HEK293 (cell line): ENCODE data around the gene ZNF841.

Experiments used
- TCF7L2 ChIP-seq: IDR thresholded peaks from 2 replicates; pipeline ENCODE4 v1.6.1; 2011; ENCODE audit warnings: low read depth, mild to moderate bottlenecking, inconsistent platforms, low read length, moderate library complexity, borderline replicate concordance
- ZNF623 ChIP-seq: fragments of 450-650 bp; formaldehyde crosslinking; IDR thresholded peaks from 2 replicates; pipeline ENCODE4 v1.5.1; 2016; ENCODE audit warnings: missing biosample characterization, missing genetic modification characterization
- TF ChIP-seq, protein P1 (sequence below): fragments of 450-650 bp; formaldehyde crosslinking; IDR thresholded peaks from 2 replicates; pipeline ENCODE4 v1.5.1; 2016; ENCODE audit warnings: missing biosample characterization, missing genetic modification characterization, low read depth
- TF ChIP-seq, protein P2 (sequence below): fragments of 450-650 bp; formaldehyde crosslinking; IDR thresholded peaks from 2 replicates; pipeline ENCODE4 v1.5.1; 2016; ENCODE audit warnings: missing biosample characterization, missing genetic modification characterization
- TF ChIP-seq, protein P3 (sequence below): fragments of 450-650 bp; formaldehyde crosslinking; IDR thresholded peaks from 2 replicates; pipeline ENCODE4 v1.5.1; 2017; ENCODE audit warnings: missing biosample characterization, missing genetic modification characterization
- TF ChIP-seq, protein P4 (sequence below): fragments of 450-650 bp; formaldehyde crosslinking; IDR thresholded peaks from 2 replicates; pipeline ENCODE4 v1.5.1; 2016; ENCODE audit warnings: missing biosample characterization, missing genetic modification characterization

DNA sequence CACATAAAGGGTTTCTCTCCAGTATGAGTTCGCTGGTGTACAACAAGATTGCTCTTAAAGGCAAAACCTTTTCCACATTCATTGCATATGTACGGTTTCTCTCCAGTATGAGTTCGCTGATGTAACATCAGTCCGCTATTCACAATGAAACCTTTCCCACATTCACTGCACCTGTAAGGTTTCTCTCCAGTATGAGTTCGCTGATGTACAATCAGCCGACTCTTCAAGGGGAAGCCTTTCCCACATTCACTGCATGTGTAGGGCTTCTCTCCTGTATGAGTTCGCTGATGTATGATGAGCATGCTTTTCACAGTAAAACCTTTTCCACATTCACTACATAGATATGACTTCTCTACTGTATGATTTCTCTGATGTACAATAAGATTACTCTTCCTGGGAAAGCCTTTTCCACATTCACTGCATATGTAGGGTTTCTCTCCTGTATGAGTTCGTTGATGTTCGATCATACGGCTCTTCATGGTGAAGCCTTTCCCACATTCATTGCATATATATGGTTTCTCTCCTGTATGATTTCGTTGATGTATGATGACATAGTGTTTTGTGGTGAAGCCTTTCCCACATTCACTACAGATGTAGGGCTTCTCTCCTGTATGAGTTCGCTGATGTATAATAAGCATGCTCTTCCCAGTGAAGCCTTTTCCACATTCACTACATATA lies 61.4 kb downstream of the ZNF841 start:
- TF ChIP-seq ZNF623 (tag by site-specific recombination): no peak
- TF ChIP-seq, protein P1, sequence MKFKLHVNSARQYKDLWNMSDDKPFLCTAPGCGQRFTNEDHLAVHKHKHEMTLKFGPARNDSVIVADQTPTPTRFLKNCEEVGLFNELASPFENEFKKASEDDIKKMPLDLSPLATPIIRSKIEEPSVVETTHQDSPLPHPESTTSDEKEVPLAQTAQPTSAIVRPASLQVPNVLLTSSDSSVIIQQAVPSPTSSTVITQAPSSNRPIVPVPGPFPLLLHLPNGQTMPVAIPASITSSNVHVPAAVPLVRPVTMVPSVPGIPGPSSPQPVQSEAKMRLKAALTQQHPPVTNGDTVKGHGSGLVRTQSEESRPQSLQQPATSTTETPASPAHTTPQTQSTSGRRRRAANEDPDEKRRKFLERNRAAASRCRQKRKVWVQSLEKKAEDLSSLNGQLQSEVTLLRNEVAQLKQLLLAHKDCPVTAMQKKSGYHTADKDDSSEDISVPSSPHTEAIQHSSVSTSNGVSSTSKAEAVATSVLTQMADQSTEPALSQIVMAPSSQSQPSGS (tag by site-specific recombination): no peak
- TF ChIP-seq TCF7L2: no peak
- TF ChIP-seq, protein P2, sequence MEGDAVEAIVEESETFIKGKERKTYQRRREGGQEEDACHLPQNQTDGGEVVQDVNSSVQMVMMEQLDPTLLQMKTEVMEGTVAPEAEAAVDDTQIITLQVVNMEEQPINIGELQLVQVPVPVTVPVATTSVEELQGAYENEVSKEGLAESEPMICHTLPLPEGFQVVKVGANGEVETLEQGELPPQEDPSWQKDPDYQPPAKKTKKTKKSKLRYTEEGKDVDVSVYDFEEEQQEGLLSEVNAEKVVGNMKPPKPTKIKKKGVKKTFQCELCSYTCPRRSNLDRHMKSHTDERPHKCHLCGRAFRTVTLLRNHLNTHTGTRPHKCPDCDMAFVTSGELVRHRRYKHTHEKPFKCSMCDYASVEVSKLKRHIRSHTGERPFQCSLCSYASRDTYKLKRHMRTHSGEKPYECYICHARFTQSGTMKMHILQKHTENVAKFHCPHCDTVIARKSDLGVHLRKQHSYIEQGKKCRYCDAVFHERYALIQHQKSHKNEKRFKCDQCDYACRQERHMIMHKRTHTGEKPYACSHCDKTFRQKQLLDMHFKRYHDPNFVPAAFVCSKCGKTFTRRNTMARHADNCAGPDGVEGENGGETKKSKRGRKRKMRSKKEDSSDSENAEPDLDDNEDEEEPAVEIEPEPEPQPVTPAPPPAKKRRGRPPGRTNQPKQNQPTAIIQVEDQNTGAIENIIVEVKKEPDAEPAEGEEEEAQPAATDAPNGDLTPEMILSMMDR (tag by site-specific recombination): no peak
- TF ChIP-seq, protein P3, sequence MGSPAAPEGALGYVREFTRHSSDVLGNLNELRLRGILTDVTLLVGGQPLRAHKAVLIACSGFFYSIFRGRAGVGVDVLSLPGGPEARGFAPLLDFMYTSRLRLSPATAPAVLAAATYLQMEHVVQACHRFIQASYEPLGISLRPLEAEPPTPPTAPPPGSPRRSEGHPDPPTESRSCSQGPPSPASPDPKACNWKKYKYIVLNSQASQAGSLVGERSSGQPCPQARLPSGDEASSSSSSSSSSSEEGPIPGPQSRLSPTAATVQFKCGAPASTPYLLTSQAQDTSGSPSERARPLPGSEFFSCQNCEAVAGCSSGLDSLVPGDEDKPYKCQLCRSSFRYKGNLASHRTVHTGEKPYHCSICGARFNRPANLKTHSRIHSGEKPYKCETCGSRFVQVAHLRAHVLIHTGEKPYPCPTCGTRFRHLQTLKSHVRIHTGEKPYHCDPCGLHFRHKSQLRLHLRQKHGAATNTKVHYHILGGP (tag by site-specific recombination): no peak
- TF ChIP-seq, protein P4, sequence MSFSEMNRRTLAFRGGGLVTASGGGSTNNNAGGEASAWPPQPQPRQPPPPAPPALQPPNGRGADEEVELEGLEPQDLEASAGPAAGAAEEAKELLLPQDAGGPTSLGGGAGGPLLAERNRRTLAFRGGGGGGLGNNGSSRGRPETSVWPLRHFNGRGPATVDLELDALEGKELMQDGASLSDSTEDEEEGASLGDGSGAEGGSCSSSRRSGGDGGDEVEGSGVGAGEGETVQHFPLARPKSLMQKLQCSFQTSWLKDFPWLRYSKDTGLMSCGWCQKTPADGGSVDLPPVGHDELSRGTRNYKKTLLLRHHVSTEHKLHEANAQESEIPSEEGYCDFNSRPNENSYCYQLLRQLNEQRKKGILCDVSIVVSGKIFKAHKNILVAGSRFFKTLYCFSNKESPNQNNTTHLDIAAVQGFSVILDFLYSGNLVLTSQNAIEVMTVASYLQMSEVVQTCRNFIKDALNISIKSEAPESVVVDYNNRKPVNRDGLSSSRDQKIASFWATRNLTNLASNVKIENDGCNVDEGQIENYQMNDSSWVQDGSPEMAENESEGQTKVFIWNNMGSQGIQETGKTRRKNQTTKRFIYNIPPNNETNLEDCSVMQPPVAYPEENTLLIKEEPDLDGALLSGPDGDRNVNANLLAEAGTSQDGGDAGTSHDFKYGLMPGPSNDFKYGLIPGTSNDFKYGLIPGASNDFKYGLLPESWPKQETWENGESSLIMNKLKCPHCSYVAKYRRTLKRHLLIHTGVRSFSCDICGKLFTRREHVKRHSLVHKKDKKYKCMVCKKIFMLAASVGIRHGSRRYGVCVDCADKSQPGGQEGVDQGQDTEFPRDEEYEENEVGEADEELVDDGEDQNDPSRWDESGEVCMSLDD (tag by site-specific recombination): no peak
